ENCODE data around the gene TGM1.

Gene TGM1

GRCh38 chr14:24296341-24297157 is 33.6 kb upstream of the TGM1 start (continued):
- TF ChIP-seq ZBTB11 (tag by site-specific recombination; conservative IDR thresholded peaks at IDR 0.05; ENCODE audit: low read depth) (no peak), ZNF37A (tag by site-specific recombination; IDR thresholded peaks at IDR 0.05) (no peak), HOXC10 (CRISPR knock-in tag; IDR thresholded peaks at IDR 0.05) (no peak), ZNF394 (tag by site-specific recombination; IDR thresholded peaks at IDR 0.05; ENCODE audit: borderline replicate concordance) (no peak), TCF7L2 (IDR thresholded peaks at IDR 0.05; ENCODE audit: borderline replicate concordance, low read depth, low read length) (no peak), ZNF175 (tag by site-specific recombination; IDR thresholded peaks at IDR 0.05) (no peak), PBX3 (CRISPR knock-in tag; IDR thresholded peaks at IDR 0.05) (no peak), ZNF560 (tag by site-specific recombination; IDR thresholded peaks at IDR 0.05; ENCODE audit: borderline replicate concordance) (no peak), ZBTB10 (tag by site-specific recombination; IDR thresholded peaks at IDR 0.05) (no peak), ZNF335 (tag by site-specific recombination; conservative IDR thresholded peaks at IDR 0.05) (peak; percentile 47), ZNF660 (tag by site-specific recombination; IDR thresholded peaks at IDR 0.05) (peak; percentile 99), ZNF792 (tag by site-specific recombination; IDR thresholded peaks at IDR 0.05) (no peak), ZNF571 (tag by site-specific recombination; IDR thresholded peaks at IDR 0.05) (no peak)

GRCh38 chr14:24293525-24293924 is 30.5 kb upstream of the TGM1 start:
- CTCF ChIA-PET, result interaction anchor here (1.0 to 1.3 kb wide), 3 partner anchors 20 to 51 kb away, joined by 5 to 6 read pairs (median 6); partner anchors contain the start of gene TINF2
- POLR2A ChIA-PET, result interaction anchor here (2.0 kb wide), 1 partner anchor 51 kb away, joined by 8 read pairs; the partner anchor contains the start of gene TINF2
- Histone ChIP-seq H3K27ac (ENCODE audit: extremely low read depth, low read depth, low read length) (no peak overlapping the region), H3K4me1 (ENCODE audit: control insufficient read depth, insufficient read depth, low read length) (peaks cover 3% of the 10 kb centered on the region; the same call in 1 of the 2 replicates), H3K4me3 (ENCODE audit: low read depth, low read length) (no peak overlapping the region), H3K9me3 (ENCODE audit: control insufficient read depth, insufficient read depth, low read depth, low read length) (no peaks in the 10 kb centered on the region), H3K36me3 (ENCODE audit: control insufficient read depth in 2 of 2, insufficient read depth in 1 of 2, low read length in 2 of 2) (peaks cover 10 to 61% of the 10 kb centered on the region in 2 experiments)
- TF ChIP-seq HOXA7 (CRISPR knock-in tag; IDR thresholded peaks at IDR 0.05; ENCODE audit: borderline replicate concordance), result no peak
- no peak for TF ChIP-seq RBAK (tag by site-specific recombination; IDR thresholded peaks at IDR 0.05)
- TF ChIP-seq ZNF121 (tag by site-specific recombination; IDR thresholded peaks at IDR 0.05), result peak; percentile 64; the same call in 1 of the 2 replicates

All from HEK293 (cell line).